HepG2 (cell line): Measurements from ENCODE around the gene FRMD8. TPM values are rescaled to one million over a fixed set of nuclear protein-coding genes. Genes with fewer than 3 reads are reported as not detected.
A peak's percentile ranks its signal among the peaks of the same experiment; 100 is the strongest.

ENCODE experiments used
- ARID4A ChIP-seq: sonication (generic); formaldehyde crosslinking; IDR thresholded peaks from 2 replicates; pipeline ENCODE4 v1.5.0; 2020; ENCODE audit warnings: mild to moderate bottlenecking, missing genetic modification reagents, borderline replicate concordance
- ELF1 ChIP-seq: sonication (generic); formaldehyde crosslinking; IDR thresholded peaks from 2 replicates; pipeline ENCODE4 v1.4.0; 2020; ENCODE audit warnings: missing genetic modification reagents
- EZH2 ChIP-seq: conservative IDR thresholded peaks from 2 replicates; pipeline ENCODE4 v1.6.1; 2012; ENCODE audit warnings: mild to moderate bottlenecking, low read depth, low read length, moderate library complexity
- HOXA9 ChIP-seq: sonication (generic); formaldehyde crosslinking; IDR thresholded peaks from 2 replicates; pipeline ENCODE4 v1.8.1; 2022; ENCODE audit warnings: missing genetic modification reagents, mild to moderate bottlenecking, moderate library complexity, borderline replicate concordance
- JDP2 ChIP-seq: sonication (generic); formaldehyde crosslinking; IDR thresholded peaks from 2 replicates; pipeline ENCODE4 v1.8.1; 2022; ENCODE audit warnings: missing genetic modification reagents, borderline replicate concordance
- KMT2B ChIP-seq: IDR thresholded peaks from 2 replicates; pipeline ENCODE4 v1.6.1; 2016; ENCODE audit warnings: missing genetic modification reagents, missing compliant biosample characterization
- ZBTB42 ChIP-seq: sonication (generic); formaldehyde crosslinking; IDR thresholded peaks from 2 replicates; pipeline ENCODE4 v1.5.0; 2020; ENCODE audit warnings: mild to moderate bottlenecking, missing genetic modification reagents
- ZKSCAN5 ChIP-seq: sonication (generic); formaldehyde crosslinking; IDR thresholded peaks from 2 replicates; pipeline ENCODE4 v1.5.1; 2020; ENCODE audit warnings: mild to moderate bottlenecking, missing genetic modification reagents
- ZNF121 ChIP-seq: sonication (generic); formaldehyde crosslinking; IDR thresholded peaks from 2 replicates; pipeline ENCODE4 v1.5.0; 2020; ENCODE audit warnings: mild to moderate bottlenecking, missing genetic modification reagents
- ZNF431 ChIP-seq: sonication (generic); formaldehyde crosslinking; IDR thresholded peaks from 2 replicates; pipeline ENCODE4 v1.9.0; 2022; ENCODE audit warnings: missing genetic modification reagents, low read depth, mild to moderate bottlenecking, borderline replicate concordance
- polyA plus RNA-seq, 8 experiments: library from polyadenylated mRNA; depleted of rRNA in 3 of 8; stranded (reverse) in 7 of 8; unstranded in 1 of 8; fragments of >200 nt; fragmentation: Illumina TruSeq in 4 of 8; extraction: Trizol in 4 of 8; gene quantifications; 2 replicates each; pipeline versions ENCODE4 v1.2.1 to v1.2.3, GENCODE V29; 2011 to 2016; ENCODE audit warnings: low read depth in 4 of 8, missing spikeins in 1 of 8, mixed read lengths in 1 of 8; ENCODE audit not compliant: insufficient read depth in 1 of 8
- total RNA-seq, 5 experiments: library from RNA; depleted of rRNA; stranded (reverse); fragments of >200 nt; fragmentation: Illumina TruSeq; extraction: Trizol; gene quantifications; 2 replicates each; pipeline ENCODE4 v1.2.3, GENCODE V29; 2016; ENCODE audit warnings: low read depth in 1 of 5
- TF ChIP-seq, protein P1 (sequence below): sonication (generic); formaldehyde crosslinking; IDR thresholded peaks from 2 replicates; pipeline ENCODE4 v1.4.0; 2020; ENCODE audit warnings: mild to moderate bottlenecking, missing genetic modification reagents
- TF ChIP-seq, protein P2 (sequence below): IDR thresholded peaks from 2 replicates; pipeline ENCODE4 v1.6.1; 2016; ENCODE audit warnings: low read depth, missing genetic modification reagents, missing compliant biosample characterization
- TF ChIP-seq, protein P3 (sequence below): sonication (generic); formaldehyde crosslinking; IDR thresholded peaks from 2 replicates; pipeline ENCODE4 v1.4.0; 2020; ENCODE audit warnings: missing genetic modification reagents, borderline replicate concordance

The FRMD8 gene
- total and polyA plus RNA-seq, 2 of the 13 experiments (the other 11 are each of a cell fraction or from before 2014, with no cell fraction given) = 5.8 to 20.6 TPM

DNA sequence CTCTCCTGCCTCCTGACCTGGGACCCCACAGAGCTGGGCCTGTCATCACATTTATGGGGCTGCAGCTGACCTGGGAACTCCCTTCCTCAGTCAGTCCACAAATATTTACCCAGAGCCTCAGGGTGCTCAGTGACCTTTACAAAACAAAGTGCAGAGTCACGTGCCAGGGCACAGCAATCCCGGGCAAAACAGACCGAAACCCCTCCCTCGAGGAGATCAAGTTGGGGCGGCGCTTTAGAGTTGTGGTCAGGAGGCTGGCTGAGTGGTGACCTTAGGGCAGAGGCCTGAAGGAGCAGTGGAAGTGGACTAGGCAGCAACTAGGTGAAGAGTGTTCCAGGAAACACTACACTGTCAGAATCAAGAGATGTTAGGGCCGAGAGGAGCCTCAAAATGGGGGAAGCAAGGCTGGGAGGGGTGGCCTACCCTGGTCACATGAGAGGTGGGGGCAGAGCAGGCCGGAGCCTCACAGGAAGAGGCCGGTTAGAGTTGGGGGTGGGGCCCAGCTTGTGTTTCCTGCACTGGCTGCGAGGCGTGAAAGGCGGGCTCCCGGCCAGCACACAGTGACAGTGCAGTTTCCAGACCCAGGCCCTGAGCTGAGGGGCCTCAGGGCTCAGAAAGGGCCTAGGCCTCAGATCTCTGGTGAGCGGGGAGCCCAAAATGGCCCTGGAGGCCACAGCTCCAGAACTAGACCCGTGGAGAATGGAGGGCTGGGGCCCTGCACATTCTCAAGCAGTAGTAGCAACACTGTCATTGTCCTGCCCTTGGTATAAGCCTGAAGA lies 32.4 kb downstream of the FRMD8 start (continued):
- TF ChIP-seq, protein P1, sequence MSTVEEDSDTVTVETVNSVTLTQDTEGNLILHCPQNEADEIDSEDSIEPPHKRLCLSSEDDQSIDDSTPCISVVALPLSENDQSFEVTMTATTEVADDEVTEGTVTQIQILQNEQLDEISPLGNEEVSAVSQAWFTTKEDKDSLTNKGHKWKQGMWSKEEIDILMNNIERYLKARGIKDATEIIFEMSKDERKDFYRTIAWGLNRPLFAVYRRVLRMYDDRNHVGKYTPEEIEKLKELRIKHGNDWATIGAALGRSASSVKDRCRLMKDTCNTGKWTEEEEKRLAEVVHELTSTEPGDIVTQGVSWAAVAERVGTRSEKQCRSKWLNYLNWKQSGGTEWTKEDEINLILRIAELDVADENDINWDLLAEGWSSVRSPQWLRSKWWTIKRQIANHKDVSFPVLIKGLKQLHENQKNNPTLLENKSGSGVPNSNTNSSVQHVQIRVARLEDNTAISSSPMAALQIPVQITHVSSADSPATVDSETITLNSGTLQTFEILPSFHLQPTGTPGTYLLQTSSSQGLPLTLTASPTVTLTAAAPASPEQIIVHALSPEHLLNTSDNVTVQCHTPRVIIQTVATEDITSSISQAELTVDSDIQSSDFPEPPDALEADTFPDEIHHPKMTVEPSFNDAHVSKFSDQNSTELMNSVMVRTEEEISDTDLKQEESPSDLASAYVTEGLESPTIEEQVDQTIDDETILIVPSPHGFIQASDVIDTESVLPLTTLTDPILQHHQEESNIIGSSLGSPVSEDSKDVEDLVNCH (CRISPR knock-in tag) = no peak
- peak; percentile 93; the same call in 1 of the 2 replicates for TF ChIP-seq JDP2 (CRISPR knock-in tag)
- TF ChIP-seq HOXA9 (CRISPR knock-in tag) = peak; percentile 40; the same call in 1 of the 2 replicates
- no peak for TF ChIP-seq ZKSCAN5
- no peak for TF ChIP-seq ZNF431
- no peak; the same call in 1 of the 2 replicates for TF ChIP-seq ZBTB42 (CRISPR knock-in tag)
- TF ChIP-seq EZH2 = no peak
- peak; percentile 72; the same call in 1 of the 2 replicates for TF ChIP-seq ARID4A (CRISPR knock-in tag)
- TF ChIP-seq ZNF121 = peak; percentile 63; the same call in 1 of the 2 replicates
- TF ChIP-seq, protein P2, sequence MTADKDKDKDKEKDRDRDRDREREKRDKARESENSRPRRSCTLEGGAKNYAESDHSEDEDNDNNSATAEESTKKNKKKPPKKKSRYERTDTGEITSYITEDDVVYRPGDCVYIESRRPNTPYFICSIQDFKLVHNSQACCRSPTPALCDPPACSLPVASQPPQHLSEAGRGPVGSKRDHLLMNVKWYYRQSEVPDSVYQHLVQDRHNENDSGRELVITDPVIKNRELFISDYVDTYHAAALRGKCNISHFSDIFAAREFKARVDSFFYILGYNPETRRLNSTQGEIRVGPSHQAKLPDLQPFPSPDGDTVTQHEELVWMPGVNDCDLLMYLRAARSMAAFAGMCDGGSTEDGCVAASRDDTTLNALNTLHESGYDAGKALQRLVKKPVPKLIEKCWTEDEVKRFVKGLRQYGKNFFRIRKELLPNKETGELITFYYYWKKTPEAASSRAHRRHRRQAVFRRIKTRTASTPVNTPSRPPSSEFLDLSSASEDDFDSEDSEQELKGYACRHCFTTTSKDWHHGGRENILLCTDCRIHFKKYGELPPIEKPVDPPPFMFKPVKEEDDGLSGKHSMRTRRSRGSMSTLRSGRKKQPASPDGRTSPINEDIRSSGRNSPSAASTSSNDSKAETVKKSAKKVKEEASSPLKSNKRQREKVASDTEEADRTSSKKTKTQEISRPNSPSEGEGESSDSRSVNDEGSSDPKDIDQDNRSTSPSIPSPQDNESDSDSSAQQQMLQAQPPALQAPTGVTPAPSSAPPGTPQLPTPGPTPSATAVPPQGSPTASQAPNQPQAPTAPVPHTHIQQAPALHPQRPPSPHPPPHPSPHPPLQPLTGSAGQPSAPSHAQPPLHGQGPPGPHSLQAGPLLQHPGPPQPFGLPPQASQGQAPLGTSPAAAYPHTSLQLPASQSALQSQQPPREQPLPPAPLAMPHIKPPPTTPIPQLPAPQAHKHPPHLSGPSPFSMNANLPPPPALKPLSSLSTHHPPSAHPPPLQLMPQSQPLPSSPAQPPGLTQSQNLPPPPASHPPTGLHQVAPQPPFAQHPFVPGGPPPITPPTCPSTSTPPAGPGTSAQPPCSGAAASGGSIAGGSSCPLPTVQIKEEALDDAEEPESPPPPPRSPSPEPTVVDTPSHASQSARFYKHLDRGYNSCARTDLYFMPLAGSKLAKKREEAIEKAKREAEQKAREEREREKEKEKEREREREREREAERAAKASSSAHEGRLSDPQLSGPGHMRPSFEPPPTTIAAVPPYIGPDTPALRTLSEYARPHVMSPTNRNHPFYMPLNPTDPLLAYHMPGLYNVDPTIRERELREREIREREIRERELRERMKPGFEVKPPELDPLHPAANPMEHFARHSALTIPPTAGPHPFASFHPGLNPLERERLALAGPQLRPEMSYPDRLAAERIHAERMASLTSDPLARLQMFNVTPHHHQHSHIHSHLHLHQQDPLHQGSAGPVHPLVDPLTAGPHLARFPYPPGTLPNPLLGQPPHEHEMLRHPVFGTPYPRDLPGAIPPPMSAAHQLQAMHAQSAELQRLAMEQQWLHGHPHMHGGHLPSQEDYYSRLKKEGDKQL = peak; percentile 67
- no peak for TF ChIP-seq KMT2B (CRISPR knock-in tag)
- TF ChIP-seq, protein P3, sequence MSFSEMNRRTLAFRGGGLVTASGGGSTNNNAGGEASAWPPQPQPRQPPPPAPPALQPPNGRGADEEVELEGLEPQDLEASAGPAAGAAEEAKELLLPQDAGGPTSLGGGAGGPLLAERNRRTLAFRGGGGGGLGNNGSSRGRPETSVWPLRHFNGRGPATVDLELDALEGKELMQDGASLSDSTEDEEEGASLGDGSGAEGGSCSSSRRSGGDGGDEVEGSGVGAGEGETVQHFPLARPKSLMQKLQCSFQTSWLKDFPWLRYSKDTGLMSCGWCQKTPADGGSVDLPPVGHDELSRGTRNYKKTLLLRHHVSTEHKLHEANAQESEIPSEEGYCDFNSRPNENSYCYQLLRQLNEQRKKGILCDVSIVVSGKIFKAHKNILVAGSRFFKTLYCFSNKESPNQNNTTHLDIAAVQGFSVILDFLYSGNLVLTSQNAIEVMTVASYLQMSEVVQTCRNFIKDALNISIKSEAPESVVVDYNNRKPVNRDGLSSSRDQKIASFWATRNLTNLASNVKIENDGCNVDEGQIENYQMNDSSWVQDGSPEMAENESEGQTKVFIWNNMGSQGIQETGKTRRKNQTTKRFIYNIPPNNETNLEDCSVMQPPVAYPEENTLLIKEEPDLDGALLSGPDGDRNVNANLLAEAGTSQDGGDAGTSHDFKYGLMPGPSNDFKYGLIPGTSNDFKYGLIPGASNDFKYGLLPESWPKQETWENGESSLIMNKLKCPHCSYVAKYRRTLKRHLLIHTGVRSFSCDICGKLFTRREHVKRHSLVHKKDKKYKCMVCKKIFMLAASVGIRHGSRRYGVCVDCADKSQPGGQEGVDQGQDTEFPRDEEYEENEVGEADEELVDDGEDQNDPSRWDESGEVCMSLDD (CRISPR knock-in tag) = peak; percentile 95; the same call in 1 of the 2 replicates
- TF ChIP-seq ELF1 (CRISPR knock-in tag) = peak; percentile 50
